HepG2 (cell line): ENCODE results near the gene CYP4F12. TPM values are rescaled to one million over a fixed set of nuclear protein-coding genes. Genes with fewer than 3 reads are reported as not detected.

Experiments used
- GATAD1 ChIP-seq: IDR thresholded peaks from 2 replicates; pipeline ENCODE4 v1.6.1; 2016; ENCODE audit warnings: missing genetic modification reagents, missing compliant biosample characterization
- RBFOX2 ChIP-seq: fragments of 200-400 bp; formaldehyde crosslinking; IDR thresholded peaks from 2 replicates; pipeline ENCODE4 v1.6.1; 2017; ENCODE audit warnings: low read depth, mild to moderate bottlenecking, low read length
- SMARCE1 ChIP-seq: fragments of 450-650 bp; IDR thresholded peaks from 2 replicates; pipeline ENCODE4 v1.6.1; 2017; ENCODE audit warnings: borderline replicate concordance
- TGIF2 ChIP-seq: IDR thresholded peaks from 2 replicates; pipeline ENCODE4 v1.6.1; 2016; ENCODE audit warnings: control low read depth, missing compliant biosample characterization
- THAP11 ChIP-seq: IDR thresholded peaks from 2 replicates; pipeline ENCODE4 v1.6.1; 2016; ENCODE audit warnings: missing biosample characterization, missing genetic modification reagents
- XBP1 ChIP-seq: sonication (generic); formaldehyde crosslinking; IDR thresholded peaks from 2 replicates; pipeline ENCODE4 v1.5.0; 2020; ENCODE audit warnings: missing genetic modification reagents
- ZFP41 ChIP-seq: sonication (generic); formaldehyde crosslinking; IDR thresholded peaks from 2 replicates; pipeline ENCODE4 v1.4.0; 2020; ENCODE audit warnings: mild to moderate bottlenecking, missing genetic modification reagents, borderline replicate concordance
- ZNF598 ChIP-seq: sonication (generic); formaldehyde crosslinking; IDR thresholded peaks from 2 replicates; pipeline ENCODE4 v1.5.1; 2020; ENCODE audit warnings: mild to moderate bottlenecking, missing genetic modification reagents, borderline replicate concordance
- polyA plus RNA-seq, 8 experiments: library from polyadenylated mRNA; depleted of rRNA in 3 of 8; stranded (reverse) in 7 of 8; unstranded in 1 of 8; fragments of >200 nt; fragmentation: Illumina TruSeq in 4 of 8; extraction: Trizol in 4 of 8; gene quantifications; 2 replicates each; pipeline versions ENCODE4 v1.2.1 to v1.2.3, GENCODE V29; 2011 to 2016; ENCODE audit warnings: low read depth in 4 of 8, missing spikeins in 1 of 8, mixed read lengths in 1 of 8; ENCODE audit not compliant: insufficient read depth in 1 of 8
- total RNA-seq, 5 experiments: library from RNA; depleted of rRNA; stranded (reverse); fragments of >200 nt; fragmentation: Illumina TruSeq; extraction: Trizol; gene quantifications; 2 replicates each; pipeline ENCODE4 v1.2.3, GENCODE V29; 2016; ENCODE audit warnings: low read depth in 1 of 5
- TF ChIP-seq, protein P1 (sequence below): sonication (generic); formaldehyde crosslinking; IDR thresholded peaks from 2 replicates; pipeline ENCODE4 v1.4.0; 2020; ENCODE audit warnings: missing genetic modification reagents, borderline replicate concordance
- TF ChIP-seq, protein P2 (sequence below): sonication (generic); formaldehyde crosslinking; IDR thresholded peaks from 2 replicates; pipeline ENCODE4 v1.5.0; 2020; ENCODE audit warnings: mild to moderate bottlenecking, missing genetic modification reagents
- TF ChIP-seq, protein P3 (sequence below): fragments of 450-650 bp; IDR thresholded peaks from 2 replicates; pipeline ENCODE4 v1.6.1; 2016
- TF ChIP-seq, protein P4 (sequence below): sonication (generic); formaldehyde crosslinking; IDR thresholded peaks from 2 replicates; pipeline ENCODE4 v1.4.0; 2020; ENCODE audit warnings: mild to moderate bottlenecking, missing genetic modification reagents

Gene CYP4F12
- total and polyA plus RNA-seq, 2 of the 13 experiments (the other 11 are each of a cell fraction or from before 2014, with no cell fraction given) = 29.9 to 30.8 TPM

DNA sequence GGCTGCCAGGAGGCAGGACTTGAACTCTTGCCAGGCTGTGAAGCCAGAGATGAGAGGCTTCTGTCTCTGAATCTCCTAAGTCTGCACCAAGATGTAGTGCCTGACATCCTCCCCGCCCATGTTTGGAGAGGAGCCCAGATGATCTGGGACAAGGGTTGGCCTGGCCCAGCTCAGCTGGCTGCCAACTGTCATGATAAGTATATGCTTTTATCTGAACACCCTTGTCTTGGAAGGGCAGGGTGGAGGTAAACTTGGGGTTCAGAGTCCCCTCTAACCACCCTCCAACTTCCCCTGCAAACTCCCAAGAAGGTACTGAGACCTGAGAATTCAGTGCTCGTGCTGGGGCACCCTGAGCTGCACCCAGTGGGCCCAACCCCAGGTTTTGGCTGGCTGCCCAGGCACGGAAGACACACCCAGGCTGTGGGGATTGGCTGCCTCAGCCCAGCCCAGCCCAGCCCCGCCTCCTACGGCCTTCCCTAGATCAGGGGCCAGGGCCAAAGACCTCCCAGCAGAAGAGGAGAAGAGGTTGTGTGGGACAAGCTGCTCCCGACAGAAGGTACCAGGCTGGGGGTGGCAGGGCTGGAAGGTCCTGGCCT, at the start of gene CYP4F12 (continued):
- TF ChIP-seq, protein P1, sequence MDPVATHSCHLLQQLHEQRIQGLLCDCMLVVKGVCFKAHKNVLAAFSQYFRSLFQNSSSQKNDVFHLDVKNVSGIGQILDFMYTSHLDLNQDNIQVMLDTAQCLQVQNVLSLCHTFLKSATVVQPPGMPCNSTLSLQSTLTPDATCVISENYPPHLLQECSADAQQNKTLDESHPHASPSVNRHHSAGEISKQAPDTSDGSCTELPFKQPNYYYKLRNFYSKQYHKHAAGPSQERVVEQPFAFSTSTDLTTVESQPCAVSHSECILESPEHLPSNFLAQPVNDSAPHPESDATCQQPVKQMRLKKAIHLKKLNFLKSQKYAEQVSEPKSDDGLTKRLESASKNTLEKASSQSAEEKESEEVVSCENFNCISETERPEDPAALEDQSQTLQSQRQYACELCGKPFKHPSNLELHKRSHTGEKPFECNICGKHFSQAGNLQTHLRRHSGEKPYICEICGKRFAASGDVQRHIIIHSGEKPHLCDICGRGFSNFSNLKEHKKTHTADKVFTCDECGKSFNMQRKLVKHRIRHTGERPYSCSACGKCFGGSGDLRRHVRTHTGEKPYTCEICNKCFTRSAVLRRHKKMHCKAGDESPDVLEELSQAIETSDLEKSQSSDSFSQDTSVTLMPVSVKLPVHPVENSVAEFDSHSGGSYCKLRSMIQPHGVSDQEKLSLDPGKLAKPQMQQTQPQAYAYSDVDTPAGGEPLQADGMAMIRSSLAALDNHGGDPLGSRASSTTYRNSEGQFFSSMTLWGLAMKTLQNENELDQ (CRISPR knock-in tag) = no peak
- TF ChIP-seq, protein P2, sequence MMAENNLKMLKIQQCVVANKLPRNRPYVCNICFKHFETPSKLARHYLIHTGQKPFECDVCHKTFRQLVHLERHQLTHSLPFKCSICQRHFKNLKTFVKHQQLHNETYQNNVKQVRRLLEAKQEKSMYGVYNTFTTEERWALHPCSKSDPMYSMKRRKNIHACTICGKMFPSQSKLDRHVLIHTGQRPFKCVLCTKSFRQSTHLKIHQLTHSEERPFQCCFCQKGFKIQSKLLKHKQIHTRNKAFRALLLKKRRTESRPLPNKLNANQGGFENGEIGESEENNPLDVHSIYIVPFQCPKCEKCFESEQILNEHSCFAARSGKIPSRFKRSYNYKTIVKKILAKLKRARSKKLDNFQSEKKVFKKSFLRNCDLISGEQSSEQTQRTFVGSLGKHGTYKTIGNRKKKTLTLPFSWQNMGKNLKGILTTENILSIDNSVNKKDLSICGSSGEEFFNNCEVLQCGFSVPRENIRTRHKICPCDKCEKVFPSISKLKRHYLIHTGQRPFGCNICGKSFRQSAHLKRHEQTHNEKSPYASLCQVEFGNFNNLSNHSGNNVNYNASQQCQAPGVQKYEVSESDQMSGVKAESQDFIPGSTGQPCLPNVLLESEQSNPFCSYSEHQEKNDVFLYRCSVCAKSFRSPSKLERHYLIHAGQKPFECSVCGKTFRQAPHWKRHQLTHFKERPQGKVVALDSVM (CRISPR knock-in tag) = no peak; the same call in 1 of the 2 replicates
- no peak for TF ChIP-seq THAP11 (CRISPR knock-in tag)
- TF ChIP-seq, protein P3, sequence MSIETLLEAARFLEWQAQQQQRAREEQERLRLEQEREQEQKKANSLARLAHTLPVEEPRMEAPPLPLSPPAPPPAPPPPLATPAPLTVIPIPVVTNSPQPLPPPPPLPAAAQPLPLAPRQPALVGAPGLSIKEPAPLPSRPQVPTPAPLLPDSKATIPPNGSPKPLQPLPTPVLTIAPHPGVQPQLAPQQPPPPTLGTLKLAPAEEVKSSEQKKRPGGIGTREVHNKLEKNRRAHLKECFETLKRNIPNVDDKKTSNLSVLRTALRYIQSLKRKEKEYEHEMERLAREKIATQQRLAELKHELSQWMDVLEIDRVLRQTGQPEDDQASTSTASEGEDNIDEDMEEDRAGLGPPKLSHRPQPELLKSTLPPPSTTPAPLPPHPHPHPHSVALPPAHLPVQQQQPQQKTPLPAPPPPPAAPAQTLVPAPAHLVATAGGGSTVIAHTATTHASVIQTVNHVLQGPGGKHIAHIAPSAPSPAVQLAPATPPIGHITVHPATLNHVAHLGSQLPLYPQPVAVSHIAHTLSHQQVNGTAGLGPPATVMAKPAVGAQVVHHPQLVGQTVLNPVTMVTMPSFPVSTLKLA = no peak
- TF ChIP-seq, protein P4, sequence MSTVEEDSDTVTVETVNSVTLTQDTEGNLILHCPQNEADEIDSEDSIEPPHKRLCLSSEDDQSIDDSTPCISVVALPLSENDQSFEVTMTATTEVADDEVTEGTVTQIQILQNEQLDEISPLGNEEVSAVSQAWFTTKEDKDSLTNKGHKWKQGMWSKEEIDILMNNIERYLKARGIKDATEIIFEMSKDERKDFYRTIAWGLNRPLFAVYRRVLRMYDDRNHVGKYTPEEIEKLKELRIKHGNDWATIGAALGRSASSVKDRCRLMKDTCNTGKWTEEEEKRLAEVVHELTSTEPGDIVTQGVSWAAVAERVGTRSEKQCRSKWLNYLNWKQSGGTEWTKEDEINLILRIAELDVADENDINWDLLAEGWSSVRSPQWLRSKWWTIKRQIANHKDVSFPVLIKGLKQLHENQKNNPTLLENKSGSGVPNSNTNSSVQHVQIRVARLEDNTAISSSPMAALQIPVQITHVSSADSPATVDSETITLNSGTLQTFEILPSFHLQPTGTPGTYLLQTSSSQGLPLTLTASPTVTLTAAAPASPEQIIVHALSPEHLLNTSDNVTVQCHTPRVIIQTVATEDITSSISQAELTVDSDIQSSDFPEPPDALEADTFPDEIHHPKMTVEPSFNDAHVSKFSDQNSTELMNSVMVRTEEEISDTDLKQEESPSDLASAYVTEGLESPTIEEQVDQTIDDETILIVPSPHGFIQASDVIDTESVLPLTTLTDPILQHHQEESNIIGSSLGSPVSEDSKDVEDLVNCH (CRISPR knock-in tag) = no peak
- TF ChIP-seq ZNF598 (CRISPR knock-in tag) = no peak
- TF ChIP-seq ZFP41 (CRISPR knock-in tag) = no peak
- no peak for TF ChIP-seq XBP1
- no peak for TF ChIP-seq GATAD1
- no peak for TF ChIP-seq SMARCE1
- TF ChIP-seq TGIF2 (CRISPR knock-in tag) = 0 out of 2 replicates have a peak, but pooled peaks have one; percentile 54
- peak; percentile 42; the same call in 1 of the 2 replicates for TF ChIP-seq RBFOX2
